Cerebellar cortex (tissue), 1 donor: ENCODE results near the gene MED15.

ENCODE experiments used
- DNase-seq: peaks from one replicate; pipeline ENCODE4 v3.0.0-alpha.2; 2015; ENCODE audit warnings: low spot score

The MED15 gene

GRCh38 chr22:20510811-20511577 is 3.6 kb downstream of the MED15 start:
- DNase-seq: no peak

- no peak for DNase-seq
Observed at GRCh38 chr22:20511578-20512229, 4.3 kb downstream of the MED15 start.

GRCh38 chr22:20514658-20515406 is 7.4 kb downstream of the MED15 start:
- no peak for DNase-seq

GRCh38 chr22:20516399-20516798 is 9.0 kb downstream of the MED15 start:
- DNase-seq: no peak

GRCh38 chr22:20517422-20517821 is 10.0 kb downstream of the MED15 start:
- DNase-seq: no peak

GRCh38 chr22:20517841-20518592 is 10.6 kb downstream of the MED15 start:
- no peak for DNase-seq

- DNase-seq: no peak
Observed at GRCh38 chr22:20519558-20519957, 12.1 kb downstream of the MED15 start.

- DNase-seq: no peak
Observed at GRCh38 chr22:20520093-20520511, 12.7 kb downstream of the MED15 start.

GRCh38 chr22:20522134-20523004 is 15.0 kb downstream of the MED15 start:
- no peak for DNase-seq

- no peak for DNase-seq
Observed at GRCh38 chr22:20523086-20523983, 15.9 kb downstream of the MED15 start.

- DNase-seq: peak; percentile 7
Observed at GRCh38 chr22:20524004-20524481, 16.6 kb downstream of the MED15 start.

GRCh38 chr22:20525048-20525447 is 17.6 kb downstream of the MED15 start:
- DNase-seq: no peak

- no peak for DNase-seq
Observed at GRCh38 chr22:20526305-20526627, 18.9 kb downstream of the MED15 start.

- DNase-seq: no peak
Observed at GRCh38 chr22:20526628-20527355, 19.4 kb downstream of the MED15 start.

GRCh38 chr22:20528405-20528978 is 21.1 kb downstream of the MED15 start:
- DNase-seq: no peak

- no peak for DNase-seq
Observed at GRCh38 chr22:20530368-20531153, 23.2 kb downstream of the MED15 start.

GRCh38 chr22:20531154-20531403 is 23.7 kb downstream of the MED15 start:
- DNase-seq: no peak

GRCh38 chr22:20531404-20532201 is 24.2 kb downstream of the MED15 start:
- no peak for DNase-seq
